ENCODE data around the gene ANKRD16. TPM values are rescaled to one million over a fixed set of nuclear protein-coding genes. Genes with fewer than 3 reads are reported as not detected.

Gene ANKRD16
- total RNA-seq, 1 experiment from 2014 or later, result 4.9 TPM

DNA sequence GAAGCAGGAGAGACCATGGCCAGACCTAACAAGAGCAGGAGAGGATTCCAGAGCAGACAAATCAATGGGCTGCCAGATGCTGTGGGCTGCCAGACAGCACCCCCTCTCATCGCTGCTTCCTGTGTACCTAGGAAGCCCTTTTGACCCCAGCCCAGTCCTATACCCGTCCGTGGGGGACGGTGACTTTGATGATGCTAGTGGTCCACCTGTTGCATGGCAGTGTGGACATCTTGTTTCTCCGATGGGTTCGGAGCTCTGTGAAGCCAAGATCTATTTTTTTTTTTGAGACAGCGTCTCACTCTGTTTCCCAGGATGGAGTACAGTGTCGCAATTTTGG, 58.3 kb downstream of the ANKRD16 start:
- no TSS peak for BruUV-seq (replicated peaks)
- Histone ChIP-seq H3K9me3 (ENCODE audit: low read length) (no peaks in the 10 kb centered on the region), H4K20me1 (ENCODE audit: low read length) (no peaks in the 10 kb centered on the region), H3K36me3 (ENCODE audit: low read depth, low read length) (no peaks in the 10 kb centered on the region), H3F3A (ENCODE audit: low read length, unreplicated experiment) (no peaks in the 10 kb centered on the region), H3K9ac (ENCODE audit: low read length) (no peak overlapping the region), H3K9me2 (replicated peaks; ENCODE audit: low read length) (no peaks in the 10 kb centered on the region), H3K4me2 (ENCODE audit: low read length) (no peak overlapping the region), H3K79me2 (ENCODE audit: low read length) (no peaks in the 10 kb centered on the region), H3K27me3 (ENCODE audit: low read length) (no peaks in the 10 kb centered on the region), H3K27ac (ENCODE audit: low read length) (no peak overlapping the region), H2AFZ (ENCODE audit: low read length) (no peak overlapping the region), H3K4me3 (ENCODE audit: low read length) (no peak overlapping the region), H3K4me1 (ENCODE audit: insufficient read depth, low read length) (peaks cover 7% of the 10 kb centered on the region; the same call in 1 of the 2 replicates)
- ChIA-PET CTCF (no interaction called here), POLR2A (ENCODE audit: unreplicated experiment) (no interaction called here)
- ATAC-seq, result no peak
- no peak for DNase-seq
- intact Hi-C loops (cut with micrococcal nuclease), result no loop called here
- TF ChIP-seq, protein P1, sequence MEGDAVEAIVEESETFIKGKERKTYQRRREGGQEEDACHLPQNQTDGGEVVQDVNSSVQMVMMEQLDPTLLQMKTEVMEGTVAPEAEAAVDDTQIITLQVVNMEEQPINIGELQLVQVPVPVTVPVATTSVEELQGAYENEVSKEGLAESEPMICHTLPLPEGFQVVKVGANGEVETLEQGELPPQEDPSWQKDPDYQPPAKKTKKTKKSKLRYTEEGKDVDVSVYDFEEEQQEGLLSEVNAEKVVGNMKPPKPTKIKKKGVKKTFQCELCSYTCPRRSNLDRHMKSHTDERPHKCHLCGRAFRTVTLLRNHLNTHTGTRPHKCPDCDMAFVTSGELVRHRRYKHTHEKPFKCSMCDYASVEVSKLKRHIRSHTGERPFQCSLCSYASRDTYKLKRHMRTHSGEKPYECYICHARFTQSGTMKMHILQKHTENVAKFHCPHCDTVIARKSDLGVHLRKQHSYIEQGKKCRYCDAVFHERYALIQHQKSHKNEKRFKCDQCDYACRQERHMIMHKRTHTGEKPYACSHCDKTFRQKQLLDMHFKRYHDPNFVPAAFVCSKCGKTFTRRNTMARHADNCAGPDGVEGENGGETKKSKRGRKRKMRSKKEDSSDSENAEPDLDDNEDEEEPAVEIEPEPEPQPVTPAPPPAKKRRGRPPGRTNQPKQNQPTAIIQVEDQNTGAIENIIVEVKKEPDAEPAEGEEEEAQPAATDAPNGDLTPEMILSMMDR (conservative IDR thresholded peaks at IDR 0.05; ENCODE audit: low read depth, low read length), result no peak
- TF ChIP-seq EZH2phosphoT487 (IDR thresholded peaks at IDR 0.05; ENCODE audit: borderline replicate concordance, low read length) (no peak), EZH2 (IDR thresholded peaks at IDR 0.05; ENCODE audit: low read length, unreplicated experiment) (no peak)

DNA sequence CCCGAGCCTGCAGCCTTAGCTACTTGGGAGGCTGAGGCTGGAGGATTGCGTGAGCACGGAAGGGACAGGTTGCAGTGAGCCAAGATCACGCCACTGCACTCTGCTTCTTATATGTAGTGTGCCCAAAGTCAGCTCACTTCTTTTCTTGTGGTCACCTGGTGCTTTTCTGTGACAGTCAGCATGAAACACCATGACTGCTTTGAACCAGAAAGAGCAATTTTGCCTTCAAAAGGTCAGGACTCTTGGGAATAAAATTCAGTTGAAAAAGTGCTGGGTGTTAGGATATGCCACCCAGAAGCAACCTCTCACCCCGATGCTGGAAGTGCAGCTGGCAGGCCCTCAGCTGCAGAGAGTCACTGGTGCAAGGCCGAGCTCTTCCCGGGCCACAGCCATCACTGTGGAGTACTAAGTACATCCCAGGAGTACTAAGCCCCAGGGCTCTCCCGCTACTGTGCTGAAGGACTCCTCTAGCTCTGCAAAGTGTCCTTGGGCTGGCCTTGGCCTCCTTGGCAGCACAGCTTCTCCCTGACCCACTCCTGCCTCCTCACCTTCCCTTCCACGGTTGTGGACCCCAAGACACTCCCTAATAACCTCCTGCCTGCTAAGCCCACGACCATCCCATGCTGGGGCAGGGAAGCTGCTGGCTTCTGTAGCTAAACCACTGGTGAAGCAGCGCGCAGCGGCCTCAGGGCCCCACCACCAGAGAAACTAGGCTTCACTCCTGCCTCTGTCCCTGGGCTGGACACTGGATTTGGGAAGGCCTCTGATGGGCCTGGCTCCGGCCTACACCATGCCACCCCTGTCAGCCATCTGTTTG, 58.9 kb downstream of the ANKRD16 start:
- DNase-seq, result no peak
- BruUV-seq (replicated peaks), result no TSS peak
- Histone ChIP-seq H3K4me3 (ENCODE audit: low read length) (no peak overlapping the region), H4K20me1 (ENCODE audit: low read length) (no peaks in the 10 kb centered on the region), H3K4me2 (ENCODE audit: low read length) (no peak overlapping the region), H3K27me3 (ENCODE audit: low read length) (no peaks in the 10 kb centered on the region), H3K9ac (ENCODE audit: low read length) (no peak overlapping the region), H3K9me2 (replicated peaks; ENCODE audit: low read length) (no peaks in the 10 kb centered on the region), H3K79me2 (ENCODE audit: low read length) (no peaks in the 10 kb centered on the region), H2AFZ (ENCODE audit: low read length) (no peak overlapping the region), H3K27ac (ENCODE audit: low read length) (no peak overlapping the region), H3K4me1 (ENCODE audit: insufficient read depth, low read length) (peaks cover 7% of the 10 kb centered on the region; the same call in 1 of the 2 replicates), H3F3A (ENCODE audit: low read length, unreplicated experiment) (no peaks in the 10 kb centered on the region), H3K36me3 (ENCODE audit: low read depth, low read length) (no peaks in the 10 kb centered on the region), H3K9me3 (ENCODE audit: low read length) (no peaks in the 10 kb centered on the region)
- POLR2A ChIA-PET (ENCODE audit: unreplicated experiment), result no interaction called here
- CTCF ChIA-PET, result no interaction called here
- TF ChIP-seq EZH2 (IDR thresholded peaks at IDR 0.05; ENCODE audit: low read length, unreplicated experiment) (no peak), EZH2phosphoT487 (IDR thresholded peaks at IDR 0.05; ENCODE audit: borderline replicate concordance, low read length) (no peak)
- TF ChIP-seq, protein P1 (conservative IDR thresholded peaks at IDR 0.05; ENCODE audit: low read depth, low read length), result no peak
- no peak for ATAC-seq
- intact Hi-C loops (cut with micrococcal nuclease), result no loop called here

DNA sequence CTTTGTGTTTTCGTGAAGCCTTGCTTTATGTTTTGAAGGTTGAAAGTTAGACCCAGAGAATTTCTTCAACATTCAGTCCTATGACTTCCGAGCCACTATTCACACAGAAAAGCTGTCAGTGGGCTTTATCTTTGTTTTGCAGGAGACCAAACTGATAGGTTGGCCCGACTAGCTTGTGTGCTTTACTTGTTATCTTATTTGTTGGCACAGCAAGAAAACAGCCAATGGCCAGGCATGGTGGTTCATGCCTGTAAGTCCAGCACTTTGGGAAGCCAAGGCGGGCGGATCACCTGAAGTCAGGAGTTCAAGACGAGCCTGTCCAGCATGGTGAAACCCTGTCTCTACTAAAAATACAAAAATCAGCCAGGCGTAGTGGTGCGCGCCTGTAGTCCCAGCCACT, 60.4 kb downstream of the ANKRD16 start:
- Histone ChIP-seq H3K9me2 (replicated peaks; ENCODE audit: low read length) (no peaks in the 10 kb centered on the region), H3K4me3 (ENCODE audit: low read length) (no peak overlapping the region), H3K79me2 (ENCODE audit: low read length) (no peaks in the 10 kb centered on the region), H3K27ac (ENCODE audit: low read length) (no peak overlapping the region), H3K9ac (ENCODE audit: low read length) (no peak overlapping the region), H3K4me1 (ENCODE audit: insufficient read depth, low read length) (peaks cover 7% of the 10 kb centered on the region; the same call in 1 of the 2 replicates), H3K4me2 (ENCODE audit: low read length) (no peak overlapping the region), H3K9me3 (ENCODE audit: low read length) (no peaks in the 10 kb centered on the region), H4K20me1 (ENCODE audit: low read length) (no peaks in the 10 kb centered on the region), H3K36me3 (ENCODE audit: low read depth, low read length) (no peaks in the 10 kb centered on the region), H3K27me3 (ENCODE audit: low read length) (no peaks in the 10 kb centered on the region), H2AFZ (ENCODE audit: low read length) (no peak overlapping the region), H3F3A (ENCODE audit: low read length, unreplicated experiment) (no peaks in the 10 kb centered on the region)
- ATAC-seq, result no peak
- BruUV-seq (replicated peaks), result no TSS peak
- TF ChIP-seq EZH2 (IDR thresholded peaks at IDR 0.05; ENCODE audit: low read length, unreplicated experiment) (no peak), EZH2phosphoT487 (IDR thresholded peaks at IDR 0.05; ENCODE audit: borderline replicate concordance, low read length) (no peak)
- TF ChIP-seq, protein P1 (conservative IDR thresholded peaks at IDR 0.05; ENCODE audit: low read depth, low read length), result no peak
- CTCF ChIA-PET, result no interaction called here
- no peak for DNase-seq
- POLR2A ChIA-PET (ENCODE audit: unreplicated experiment), result no interaction called here
- intact Hi-C loops (cut with micrococcal nuclease), result no loop called here

All from PC-3 (cell line).